IMR-90 (cell line): ENCODE data around the gene RFPL3. TPM values are rescaled to one million over a fixed set of nuclear protein-coding genes. Genes with fewer than 3 reads are reported as not detected.

Experiments
- ATAC-seq: fragments of 200-7000 bp; cut with Tn5 transposase; 2 replicates; pipeline ENCODE4 v1.9.1; 2020; ENCODE audit warnings: low read depth, mild to moderate bottlenecking, moderate library complexity
- BruUV-seq: library from RNA; stranded (reverse); fragments of 400-500 nt; replicated peaks from 2 replicates; lab custom pipeline; 2021; lab: Mats Ljungman, UMichigan
- CTCF ChIA-PET: fragments of 300-600 bp; formaldehyde crosslinking; extraction: SDS; loops from one replicate; lab custom pipeline; 2021; ENCODE audit warnings: antibody characterized with exemption; lab: Yijun Ruan, JAX
- POLR2A ChIA-PET: fragments of 300-600 bp; sonication (Branson Sonifier 250); formaldehyde crosslinking; loops from one replicate; lab custom pipeline; 2022; ENCODE audit warnings: antibody characterized with exemption; ENCODE audit not compliant: unreplicated experiment; lab: Charles Lee
- DNase-seq: peaks from one replicate; pipeline ENCODE4 v3.0.0; 2013
- H2AFZ ChIP-seq: replicated peaks from 2 replicates; pipeline ENCODE3; 2013; ENCODE audit warnings: low read length, mild to moderate bottlenecking; ENCODE audit not compliant: poor library complexity
- H2AK5ac ChIP-seq: 2 replicates; pipeline ENCODE4 v1.6.1; 2013; ENCODE audit warnings: low read depth, low read length, inconsistent platforms
- H2AK9ac ChIP-seq: replicated peaks from 2 replicates; pipeline ENCODE3; 2013; ENCODE audit warnings: mild to moderate bottlenecking, low read depth, low read length, moderate library complexity; ENCODE audit not compliant: poor library complexity
- H2BK120ac ChIP-seq: 2 replicates; pipeline ENCODE4 v1.6.1; 2013; ENCODE audit warnings: low read depth, low read length, inconsistent platforms
- H2BK15ac ChIP-seq: 3 replicates; pipeline ENCODE4 v1.6.1; 2013; ENCODE audit warnings: low read depth, low read length, inconsistent platforms
- H2BK20ac ChIP-seq: 2 replicates; pipeline ENCODE4 v1.6.1; 2013; ENCODE audit warnings: low read depth, mild to moderate bottlenecking, inconsistent platforms, low read length, moderate library complexity
- H2BK5ac ChIP-seq: 2 replicates; pipeline ENCODE4 v1.6.1; 2013; ENCODE audit warnings: mild to moderate bottlenecking, low read depth, low read length, inconsistent platforms; ENCODE audit not compliant: poor library complexity, severe bottlenecking
- H3K14ac ChIP-seq: replicated peaks from 2 replicates; pipeline ENCODE4 v1.6.1; 2013; ENCODE audit warnings: low read depth, low read length, inconsistent platforms
- H3K18ac ChIP-seq: 2 replicates; pipeline ENCODE4 v1.6.1; 2013; ENCODE audit warnings: low read depth, low read length, control low read depth
- H3K23ac ChIP-seq: 2 replicates; pipeline ENCODE4 v1.6.1; 2013; ENCODE audit warnings: low read depth, low read length, inconsistent platforms
- H3K27ac ChIP-seq: 2 replicates; pipeline ENCODE4 v1.5.1; 2013; ENCODE audit warnings: mild to moderate bottlenecking, control low read depth, low read length; ENCODE audit not compliant: insufficient read depth
- H3K27me3 ChIP-seq: 2 replicates; pipeline ENCODE4 v1.6.1; 2013; ENCODE audit warnings: low read length; ENCODE audit not compliant: control insufficient read depth, insufficient read depth
- H3K36me3 ChIP-seq: 2 replicates; pipeline ENCODE4 v1.6.1; 2013; ENCODE audit warnings: low read length, mixed read lengths; ENCODE audit not compliant: control insufficient read depth, insufficient read depth
- H3K4ac ChIP-seq: 2 replicates; pipeline ENCODE4 v1.6.1; 2013; ENCODE audit warnings: low read depth, low read length, inconsistent platforms
- H3K4me1 ChIP-seq: 2 replicates; pipeline ENCODE4 v1.6.1; 2013; ENCODE audit warnings: low read length, mixed read lengths; ENCODE audit not compliant: control insufficient read depth, insufficient read depth
- H3K4me2 ChIP-seq: 2 replicates; pipeline ENCODE4 v1.6.1; 2013; ENCODE audit warnings: low read depth, mild to moderate bottlenecking, control low read depth, low read length, moderate library complexity
- H3K4me3 ChIP-seq: 2 replicates; pipeline ENCODE4 v1.5.1; 2013; ENCODE audit warnings: low read depth, mild to moderate bottlenecking, control low read depth, low read length, moderate library complexity; ENCODE audit not compliant: insufficient read depth
- H3K56ac ChIP-seq: 2 replicates; pipeline ENCODE4 v1.6.1; 2013; ENCODE audit warnings: low read length, inconsistent platforms; ENCODE audit not compliant: insufficient read depth; ENCODE audit errors: extremely low read depth
- H3K79me1 ChIP-seq, 2 experiments: 2 replicates each; pipeline ENCODE4 v1.6.1; 2013; ENCODE audit warnings: low read length in 2 of 2, inconsistent platforms in 1 of 2, low read depth in 1 of 2
- H3K9ac ChIP-seq: 2 replicates; pipeline ENCODE4 v1.6.1; 2013; ENCODE audit warnings: low read depth, low read length, control low read depth
- H3K9me1 ChIP-seq: 2 replicates; pipeline ENCODE4 v1.6.1; 2013; ENCODE audit warnings: low read length, inconsistent platforms; ENCODE audit not compliant: insufficient read depth
- H3K9me3 ChIP-seq: 2 replicates; pipeline ENCODE4 v1.6.1; 2013; ENCODE audit warnings: low read length; ENCODE audit not compliant: control insufficient read depth, insufficient read depth
- H4K20me1 ChIP-seq: 2 replicates; pipeline ENCODE4 v1.6.1; 2013; ENCODE audit warnings: low read length, inconsistent platforms; ENCODE audit not compliant: insufficient read depth
- H4K5ac ChIP-seq: 2 replicates; pipeline ENCODE4 v1.6.1; 2013; ENCODE audit warnings: mild to moderate bottlenecking, low read depth, low read length, control low read depth
- H4K8ac ChIP-seq, 2 experiments: 2 replicates each; pipeline ENCODE4 v1.6.1; 2013; ENCODE audit warnings: low read depth in 2 of 2, low read length in 2 of 2, control low read depth in 1 of 2, inconsistent platforms in 1 of 2
- H4K91ac ChIP-seq: 2 replicates; pipeline ENCODE4 v1.6.1; 2013; ENCODE audit warnings: low read depth, low read length, inconsistent platforms; ENCODE audit not compliant: insufficient read depth
- MXI1 ChIP-seq: IDR thresholded peaks from 2 replicates; pipeline ENCODE4 v1.6.1; 2012; ENCODE audit warnings: low read depth, mild to moderate bottlenecking, low read length, moderate library complexity, borderline replicate concordance
- WGBS, 2 experiments: methylation state at CpG; one replicate each; pipeline versions ENCODE4 v1.1.5 to v1.1.7; 2013; ENCODE audit warnings: missing lambda C conversion rate in 2 of 2; ENCODE audit not compliant: insufficient read length in 1 of 2; ENCODE audit errors: extremely low coverage in 2 of 2; 5-methylcytosine and 5-hydroxymethylcytosine counted together
- dilution Hi-C: fragments of 300-500 bp; cut with HindIII; formaldehyde crosslinking; loops from one replicate; pipeline ENCODE4 v1.14.3; 2018; ENCODE audit warnings: low sequenced_read_pairs; ENCODE audit not compliant: unreplicated experiment
- in situ Hi-C: fragments of 300-500 bp; cut with MboI; formaldehyde crosslinking; loops from 3 replicates; pipeline ENCODE4 v1.14.3; 2019; ENCODE audit warnings: low sequenced_read_pairs, inconsistent platforms, mixed read lengths
- intact Hi-C: fragments of 100-400 bp; cut with micrococcal nuclease; formaldehyde crosslinking; loops from 2 replicates; pipeline ENCODE4 v1.10.0; 2022
- polyA plus RNA-seq, 3 experiments: library from polyadenylated mRNA; depleted of rRNA; stranded (reverse); fragments of >200 nt; gene quantifications; 2 replicates each; pipeline ENCODE4 v1.2.3, GENCODE V29; 2012; ENCODE audit warnings: low replicate concordance in 1 of 3
- total RNA-seq: library from RNA; depleted of rRNA; stranded (reverse); fragments of >200 nt; gene quantifications from 2 replicates; pipeline ENCODE4 v1.2.3, GENCODE V29; 2012

The RFPL3 gene
- total and polyA plus RNA-seq, 2 of the 4 experiments (the other 2 are of a cell fraction): not detected

GRCh38 chr22:32407936-32408335, 50.3 kb downstream of the RFPL3 start:
- H3K79me1 ChIP-seq: peaks cover 27 to 28% of the 10 kb centered on the region in 2 experiments
- no peaks in the 10 kb centered on the region for H3K9me3 ChIP-seq
- intact Hi-C loops: no loop called here
- WGBS, 2 experiments: 60% methylated on average over 1 of the region's 2 CpGs; no CpG with 5 or more reads in 1 of the 2 experiments
- no TSS peak for BruUV-seq
- ChIA-PET POLR2A (interaction anchor here (0.6 kb wide), 1 partner anchor 357 kb away, joined by 4 read pairs; no protein-coding TSS in a partner anchor), CTCF (interaction anchor here (1.0 kb wide), 1 partner anchor 9 kb away, joined by 4 read pairs; no protein-coding TSS in a partner anchor)
- H2BK120ac ChIP-seq: no peak overlapping the region
- no peak overlapping the region for H4K5ac ChIP-seq
- H3K18ac ChIP-seq: no peak overlapping the region
- no peak overlapping the region for H2BK15ac ChIP-seq
- H3K9me1 ChIP-seq: 0 out of 2 replicates have a peak, but pooled peaks cover 3% of the 10 kb centered on the region
- no peak overlapping the region for H3K4me3 ChIP-seq
- no peak overlapping the region for H2BK20ac ChIP-seq
- dilution Hi-C loops: no loop called here
- in situ Hi-C loops: no loop called here
- DNase-seq (no peak), ATAC-seq (no peak)
- no peak overlapping the region for H2AK5ac ChIP-seq
- no peak overlapping the region for H3K23ac ChIP-seq
- peaks cover 12% of the 10 kb centered on the region; the same call in 1 of the 2 replicates for H4K20me1 ChIP-seq
- no peak overlapping the region for H3K9ac ChIP-seq
- no peak overlapping the region for H3K56ac ChIP-seq
- H3K14ac ChIP-seq: no peak overlapping the region
- no peak for TF ChIP-seq MXI1
- H4K91ac ChIP-seq: no peak overlapping the region
- no peak overlapping the region for H3K4me2 ChIP-seq
- H3K36me3 ChIP-seq: peaks cover 16% of the 10 kb centered on the region
- H2AK9ac ChIP-seq: no peak overlapping the region
- H2BK5ac ChIP-seq: no peak overlapping the region
- peaks cover 2% of the 10 kb centered on the region; the same call in 1 of the 2 replicates for H3K4me1 ChIP-seq
- no peak overlapping the region for H2AFZ ChIP-seq
- H3K27ac ChIP-seq: no peak overlapping the region
- no peaks in the 10 kb centered on the region for H3K27me3 ChIP-seq
- H4K8ac ChIP-seq: no peak overlapping the region
- H3K4ac ChIP-seq: no peak overlapping the region
